Chondrocyte (in vitro differentiated cells): Measurements from ENCODE around the gene SEMA3A. TPM values are rescaled to one million over a fixed set of nuclear protein-coding genes. Genes with fewer than 3 reads are reported as not detected.
"Not testable (repeated sequence)": the region's sequence is repeated elsewhere in the genome, so short reads cannot be mapped to it uniquely, and the experiment has no call there.

ENCODE experiments used
- DNase-seq: peaks from one replicate; pipeline ENCODE4 v3.0.0; 2021; ENCODE audit warnings: mixed read lengths, low spot score
- H3K27ac Mint-ChIP-seq: one replicate; pipeline ENCODE4 v1.8.0; 2021; ENCODE audit warnings: mild to moderate bottlenecking, moderate library complexity, mixed read lengths; ENCODE audit not compliant: unreplicated experiment
- H3K27me3 Mint-ChIP-seq: 2 replicates; pipeline ENCODE4 v1.8.0; 2021; ENCODE audit warnings: low read depth, mixed read lengths
- H3K36me3 Mint-ChIP-seq: 2 replicates; pipeline ENCODE4 v1.8.0; 2021; ENCODE audit warnings: low read depth, mixed read lengths
- H3K4me1 Mint-ChIP-seq: 2 replicates; pipeline ENCODE4 v1.8.0; 2021; ENCODE audit warnings: low read depth, mild to moderate bottlenecking, mixed read lengths
- H3K4me3 Mint-ChIP-seq: one replicate; pipeline ENCODE4 v1.8.0; 2021; ENCODE audit warnings: mild to moderate bottlenecking, moderate library complexity, mixed read lengths; ENCODE audit not compliant: unreplicated experiment
- H3K9me3 Mint-ChIP-seq: 2 replicates; pipeline ENCODE4 v1.8.0; 2021; ENCODE audit warnings: low read depth, mixed read lengths
- CTCF ChIP-seq: fragments of 200-600 bp; sonication (generic); IDR thresholded peaks from 2 replicates; pipeline ENCODE4 v1.5.0; 2021; ENCODE audit warnings: antibody characterized with exemption, mild to moderate bottlenecking, moderate library complexity
- total RNA-seq: library from RNA; stranded (reverse); gene quantifications from 3 replicates; pipeline ENCODE4 v1.2.1, GENCODE V29; 2021

The SEMA3A gene
- total RNA-seq, 1 donor from 2014 or later, result 0.65 TPM

- Mint-ChIP-seq H3K9me3 (no peaks in the 10 kb centered on the region), H3K27ac (no peak overlapping the region)
These were observed 33.2 kb downstream of the SEMA3A start for GRCh38 chr7:84161398-84161797.

DNA sequence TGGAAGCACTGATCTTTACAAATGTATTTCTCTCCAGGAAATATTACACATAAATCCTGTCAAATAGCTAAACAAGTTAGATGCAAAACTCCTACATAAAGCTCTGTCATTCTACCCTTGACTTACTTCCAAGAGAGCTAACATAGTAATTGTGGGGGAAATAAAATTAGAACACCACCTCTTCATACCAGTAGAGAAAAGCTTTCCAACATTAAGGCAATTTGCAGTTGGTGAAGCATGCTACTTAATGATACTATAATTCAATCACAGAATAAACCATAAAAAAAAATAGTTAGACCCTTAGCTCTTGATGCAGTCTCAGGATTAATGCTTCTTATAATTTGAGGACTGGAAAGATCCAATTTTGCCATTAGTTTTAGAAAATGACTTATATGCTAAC is 35.2 kb downstream of the SEMA3A start:
- TF ChIP-seq CTCF, result no peak
- Mint-ChIP-seq H3K4me3 (no peak overlapping the region), H3K36me3 (no peaks in the 10 kb centered on the region), H3K27me3 (no peaks in the 10 kb centered on the region), H3K9me3 (no peaks in the 10 kb centered on the region), H3K4me1 (peaks cover 9% of the 10 kb centered on the region), H3K27ac (no peak overlapping the region)
- no peak for DNase-seq

More at GRCh38 chr7:84161398-84161797, 33.2 kb downstream of the SEMA3A start:
- H3K27me3 Mint-ChIP-seq, result no peaks in the 10 kb centered on the region
- no peak overlapping the region for H3K4me3 Mint-ChIP-seq
- peaks cover 7% of the 10 kb centered on the region for H3K4me1 Mint-ChIP-seq
- no peaks in the 10 kb centered on the region for H3K36me3 Mint-ChIP-seq
- no peak for DNase-seq
- TF ChIP-seq CTCF, result no peak

DNA sequence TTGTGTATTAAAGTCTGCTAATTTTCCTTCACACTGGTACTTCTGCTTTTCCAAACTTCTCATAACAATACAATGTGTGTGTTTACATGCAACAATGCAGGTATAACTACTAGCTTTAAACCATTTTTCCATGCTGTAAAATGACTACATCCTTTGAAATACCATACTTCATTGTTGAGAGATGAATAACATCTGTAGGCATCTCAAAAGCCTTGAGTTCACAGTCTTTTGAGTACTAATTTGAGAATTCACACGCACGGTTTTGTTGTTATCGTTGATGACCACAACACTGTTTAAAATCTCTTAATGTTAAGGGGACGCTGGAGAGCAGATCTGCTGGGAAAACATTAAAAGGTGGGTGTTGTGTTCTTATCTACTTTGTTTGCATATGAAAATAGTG is 37.4 kb downstream of the SEMA3A start:
- Mint-ChIP-seq H3K27me3 (no peaks in the 10 kb centered on the region), H3K36me3 (no peaks in the 10 kb centered on the region), H3K9me3 (no peaks in the 10 kb centered on the region), H3K27ac (no peak overlapping the region), H3K4me1 (peaks cover 8% of the 10 kb centered on the region), H3K4me3 (no peak overlapping the region)
- no peak for DNase-seq
- TF ChIP-seq CTCF, result no peak

- no peak for TF ChIP-seq CTCF
- peaks cover 4% of the 10 kb centered on the region for H3K4me1 Mint-ChIP-seq
- no peak for DNase-seq
- H3K9me3 Mint-ChIP-seq, result no peaks in the 10 kb centered on the region
- H3K27ac Mint-ChIP-seq, result no peak overlapping the region
- H3K27me3 Mint-ChIP-seq, result no peaks in the 10 kb centered on the region
- no peaks in the 10 kb centered on the region for H3K36me3 Mint-ChIP-seq
- H3K4me3 Mint-ChIP-seq, result no peak overlapping the region
These were observed 39.4 kb downstream of the SEMA3A start for GRCh38 chr7:84154991-84155781.

DNA sequence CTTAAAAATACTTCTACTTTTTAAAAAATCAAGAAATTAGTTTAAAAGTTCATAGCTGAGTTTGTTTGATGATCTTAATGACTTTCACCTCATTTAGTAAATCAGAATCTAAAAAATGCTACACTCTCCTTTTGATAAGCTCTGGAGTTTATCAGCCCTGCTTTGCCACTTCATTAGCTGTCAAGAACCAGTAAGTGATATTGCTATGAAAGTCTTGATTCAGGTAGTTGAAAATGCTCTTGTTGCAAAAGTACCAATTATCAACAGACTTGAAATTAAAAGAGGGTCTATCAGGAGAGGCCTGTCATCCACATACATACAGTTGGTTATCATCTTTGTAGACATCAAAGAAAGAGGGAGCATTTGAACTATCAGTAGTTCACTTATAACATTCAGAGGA is 41.6 kb downstream of the SEMA3A start:
- Mint-ChIP-seq H3K9me3 (no peaks in the 10 kb centered on the region), H3K27me3 (no peaks in the 10 kb centered on the region), H3K27ac (no peak overlapping the region), H3K36me3 (no peaks in the 10 kb centered on the region), H3K4me1 (peaks cover 14% of the 10 kb centered on the region), H3K4me3 (no peak overlapping the region)
- no peak for DNase-seq
- TF ChIP-seq CTCF, result no peak

GRCh38 chr7:84150370-84150769 is 44.2 kb downstream of the SEMA3A start:
- not testable (repeated sequence) for H3K9me3 Mint-ChIP-seq, H3K36me3 Mint-ChIP-seq, H3K27me3 Mint-ChIP-seq
- Mint-ChIP-seq H3K27ac (peak overlapping the region; percentile 70), H3K4me1 (peaks cover 13% of the 10 kb centered on the region), H3K4me3 (peak overlapping the region; percentile 86)
- DNase-seq, result peak; percentile 35
